SU-DHL-6 (cell line): ENCODE measurements around the gene KCNJ9.

ENCODE experiments used
- EZH2phosphoT487 ChIP-seq: fragments of 200-600 bp; sonication (generic), shearing (Covaris generic); conservative IDR thresholded peaks from 2 replicates; pipeline ENCODE4 v1.6.1; 2018; ENCODE audit warnings: mild to moderate bottlenecking, antibody characterized with exemption, low read length, moderate library complexity, mixed read lengths
- TF ChIP-seq, protein P1 (sequence below): fragments of 200-600 bp; sonication (generic); IDR thresholded peaks from one replicate; pipeline ENCODE4 v1.5.1; 2017; ENCODE audit warnings: antibody characterized with exemption, mild to moderate bottlenecking, low read length, moderate library complexity; ENCODE audit not compliant: insufficient read depth, poor library complexity, severe bottlenecking

DNA sequence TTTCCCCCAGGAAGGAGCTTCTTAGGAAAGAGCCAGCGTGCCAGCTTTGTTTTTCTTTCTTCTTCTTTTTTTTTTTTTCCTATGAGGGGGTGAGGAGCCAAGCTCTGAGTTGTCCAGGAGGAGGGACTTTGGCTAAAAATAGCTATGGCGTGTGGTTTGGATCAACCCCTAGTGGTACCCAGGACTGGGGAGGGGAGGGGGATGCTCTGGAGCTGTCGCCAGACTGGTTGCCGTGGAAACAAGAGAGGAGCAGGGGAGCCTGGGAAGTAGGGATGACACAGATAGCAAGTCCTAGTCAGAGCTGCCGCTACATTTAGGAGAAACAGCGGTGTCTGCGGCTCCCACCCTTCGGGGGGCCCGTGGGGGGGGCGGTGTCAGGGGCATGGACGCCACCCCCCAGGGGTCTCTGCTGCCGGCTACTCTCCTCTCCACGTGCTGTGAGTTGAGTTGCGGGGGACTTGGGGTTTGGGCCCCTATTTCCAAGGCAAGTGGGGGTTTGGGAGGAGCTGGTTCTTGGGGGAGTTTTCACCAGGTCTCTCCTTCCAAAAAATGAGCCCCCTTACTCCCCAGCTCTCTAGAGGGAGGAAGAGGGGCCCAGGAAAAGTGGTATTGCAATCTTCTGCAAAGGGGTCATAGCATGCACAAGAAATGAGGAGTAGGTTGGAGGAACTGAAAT is at the start of gene KCNJ9:
- TF ChIP-seq, protein P1, sequence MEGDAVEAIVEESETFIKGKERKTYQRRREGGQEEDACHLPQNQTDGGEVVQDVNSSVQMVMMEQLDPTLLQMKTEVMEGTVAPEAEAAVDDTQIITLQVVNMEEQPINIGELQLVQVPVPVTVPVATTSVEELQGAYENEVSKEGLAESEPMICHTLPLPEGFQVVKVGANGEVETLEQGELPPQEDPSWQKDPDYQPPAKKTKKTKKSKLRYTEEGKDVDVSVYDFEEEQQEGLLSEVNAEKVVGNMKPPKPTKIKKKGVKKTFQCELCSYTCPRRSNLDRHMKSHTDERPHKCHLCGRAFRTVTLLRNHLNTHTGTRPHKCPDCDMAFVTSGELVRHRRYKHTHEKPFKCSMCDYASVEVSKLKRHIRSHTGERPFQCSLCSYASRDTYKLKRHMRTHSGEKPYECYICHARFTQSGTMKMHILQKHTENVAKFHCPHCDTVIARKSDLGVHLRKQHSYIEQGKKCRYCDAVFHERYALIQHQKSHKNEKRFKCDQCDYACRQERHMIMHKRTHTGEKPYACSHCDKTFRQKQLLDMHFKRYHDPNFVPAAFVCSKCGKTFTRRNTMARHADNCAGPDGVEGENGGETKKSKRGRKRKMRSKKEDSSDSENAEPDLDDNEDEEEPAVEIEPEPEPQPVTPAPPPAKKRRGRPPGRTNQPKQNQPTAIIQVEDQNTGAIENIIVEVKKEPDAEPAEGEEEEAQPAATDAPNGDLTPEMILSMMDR: no peak
- no peak for TF ChIP-seq EZH2phosphoT487
